Middle frontal gyrus (tissue), 1 donor: ENCODE data around the gene PFDN4.
"Not testable (repeated sequence)": the region's sequence is repeated elsewhere in the genome, so short reads cannot be mapped to it uniquely, and the experiment has no call there.

Experiments
- DNase-seq: peaks from one replicate; pipeline ENCODE4 v3.0.0-alpha.2; 2015; ENCODE audit warnings: low spot score; ENCODE audit errors: extremely low spot score

PFDN4 gene

DNA sequence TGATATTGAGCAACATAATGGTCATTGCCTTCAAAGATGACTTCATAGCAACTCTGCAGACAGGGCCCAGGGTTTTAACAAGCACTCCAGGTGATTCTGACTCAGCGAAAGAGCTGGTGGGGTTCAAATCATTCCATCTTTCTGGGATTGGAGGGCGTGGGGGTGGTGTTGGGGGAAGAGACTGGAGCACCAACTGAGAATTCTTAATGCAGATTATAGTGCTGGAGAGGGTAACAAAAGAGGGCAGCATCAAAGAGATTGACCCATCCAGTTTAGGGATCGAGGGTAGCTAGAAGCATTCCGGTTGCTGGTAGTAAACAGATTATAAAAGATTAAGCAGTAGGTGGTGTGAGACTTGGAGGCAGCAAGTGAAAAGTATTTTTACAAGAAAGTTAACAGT, 15.9 kb downstream of the PFDN4 start:
- DNase-seq, result no peak

DNA sequence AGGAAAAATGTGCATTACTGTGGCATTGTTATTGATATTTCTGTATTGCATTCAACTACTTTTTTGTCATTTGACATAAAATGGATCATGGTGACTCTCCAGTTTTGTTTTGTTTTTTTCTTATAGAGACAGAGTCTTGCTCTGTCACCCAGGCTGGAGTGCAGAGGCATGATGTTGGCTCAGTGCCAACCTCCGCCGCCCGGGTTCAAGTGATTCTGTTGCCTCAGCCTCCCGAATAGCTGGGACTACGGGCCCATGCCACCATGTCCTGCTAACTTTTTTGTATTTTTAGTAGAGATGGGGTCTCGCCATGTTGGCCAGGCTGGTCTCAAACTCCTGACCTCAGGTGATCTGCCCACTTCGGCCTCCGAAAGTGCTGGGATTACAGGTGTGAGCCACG, 16.8 kb downstream of the PFDN4 start:
- DNase-seq, result not testable (repeated sequence)

DNA sequence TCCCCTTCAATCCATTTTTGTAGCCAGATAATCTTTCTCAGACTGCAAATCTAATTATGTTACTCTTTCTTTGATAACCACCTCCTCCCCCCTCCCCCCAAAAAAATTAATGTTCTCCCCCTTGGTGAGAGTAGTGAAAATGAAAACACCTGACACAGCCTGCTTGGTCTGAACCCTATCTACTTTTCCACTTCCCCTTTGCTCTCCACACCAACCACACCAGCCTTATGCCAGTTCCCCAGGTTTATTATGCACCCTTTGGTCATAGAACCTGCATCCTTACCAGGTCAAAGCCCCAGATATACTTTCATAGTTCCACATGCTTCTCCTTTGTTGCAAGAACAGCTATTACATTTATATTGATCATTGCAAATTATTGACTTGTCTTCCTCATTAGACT, 19.4 kb downstream of the PFDN4 start:
- no peak for DNase-seq

DNA sequence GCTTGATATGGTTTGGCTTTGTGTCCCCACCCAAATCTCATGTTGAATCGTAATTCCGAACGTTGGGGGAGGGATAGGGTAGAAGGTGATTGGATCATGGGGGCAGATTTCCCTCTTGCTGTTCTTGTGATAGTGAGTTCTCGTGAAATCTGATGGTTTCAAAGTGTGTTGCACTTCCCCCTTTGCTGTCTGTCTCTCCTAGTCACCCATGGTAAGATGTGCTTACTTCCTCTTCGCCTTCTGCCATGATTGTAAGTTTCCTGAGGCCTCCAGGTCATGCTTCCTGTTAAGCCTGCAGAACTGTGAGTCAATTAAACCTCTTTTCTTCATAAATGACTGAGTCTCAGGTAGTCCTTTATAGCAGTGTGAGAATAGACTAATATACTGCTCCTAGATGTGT, 19.9 kb downstream of the PFDN4 start:
- DNase-seq, result no peak

DNA sequence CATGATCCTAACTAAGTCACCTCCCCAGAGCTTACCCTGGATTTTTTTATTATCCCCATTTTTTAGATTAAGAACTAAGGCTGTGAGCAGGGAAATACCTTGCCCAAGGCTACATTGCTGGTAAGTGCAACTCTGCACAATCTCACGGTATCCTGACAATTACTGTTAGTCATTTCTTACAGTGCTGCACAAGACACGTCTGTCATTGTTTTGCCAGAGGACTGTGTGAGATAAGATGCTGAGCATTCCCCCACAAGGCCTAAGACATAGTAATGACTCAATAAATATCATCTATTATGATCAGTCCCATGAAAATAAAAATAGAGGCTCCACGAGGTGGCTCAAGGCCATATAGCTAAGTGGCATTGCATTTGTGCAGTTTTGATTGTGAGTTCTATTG, 21.0 kb downstream of the PFDN4 start:
- DNase-seq, result no peak

DNA sequence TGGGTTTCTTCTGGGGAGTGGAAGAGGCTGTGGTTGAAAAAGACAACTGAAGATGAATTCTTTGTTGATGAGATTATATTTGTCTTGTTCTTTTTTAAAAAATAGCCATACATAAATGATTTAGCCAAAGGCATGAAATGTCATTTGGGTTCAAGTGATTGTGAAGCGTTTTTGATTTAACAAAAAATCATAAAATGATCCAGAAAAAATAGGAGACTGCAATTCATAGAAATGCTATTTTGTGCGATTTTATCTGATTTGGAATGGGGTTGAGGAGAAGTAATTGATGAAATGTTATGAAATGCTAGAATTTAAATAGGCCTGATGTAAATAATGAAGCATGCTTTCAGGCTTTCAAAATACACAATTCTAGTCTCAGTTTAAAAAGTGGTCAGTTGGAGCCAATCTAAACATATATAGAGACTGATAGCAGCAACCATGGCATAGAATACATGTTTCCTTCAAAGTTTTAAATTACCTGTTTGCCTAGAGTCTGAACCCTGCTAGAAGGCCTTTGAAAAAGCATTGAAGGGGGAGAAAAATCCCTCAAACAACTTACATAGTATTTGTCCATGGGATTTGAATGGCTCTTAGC, 21.8 kb downstream of the PFDN4 start:
- no peak for DNase-seq

DNA sequence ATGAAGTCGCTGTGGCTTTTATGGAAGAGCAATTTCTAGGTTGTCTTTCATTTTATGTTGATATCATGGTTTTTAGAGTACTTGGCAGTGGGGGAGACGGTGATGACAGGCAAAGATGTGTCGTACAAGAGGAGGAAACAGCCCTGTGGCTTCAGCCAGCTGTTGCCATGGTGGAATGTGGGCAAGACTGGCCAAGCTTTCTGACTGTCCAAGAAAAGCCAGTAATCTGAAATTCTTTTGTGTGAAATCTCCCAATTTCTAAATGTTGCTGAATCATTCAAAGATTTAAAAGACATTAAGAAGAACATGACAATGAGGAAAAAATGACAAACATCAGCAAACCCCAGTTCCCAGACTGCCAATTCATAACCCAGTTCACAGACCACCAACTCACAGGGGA, 23.1 kb downstream of the PFDN4 start:
- DNase-seq, result no peak

DNA sequence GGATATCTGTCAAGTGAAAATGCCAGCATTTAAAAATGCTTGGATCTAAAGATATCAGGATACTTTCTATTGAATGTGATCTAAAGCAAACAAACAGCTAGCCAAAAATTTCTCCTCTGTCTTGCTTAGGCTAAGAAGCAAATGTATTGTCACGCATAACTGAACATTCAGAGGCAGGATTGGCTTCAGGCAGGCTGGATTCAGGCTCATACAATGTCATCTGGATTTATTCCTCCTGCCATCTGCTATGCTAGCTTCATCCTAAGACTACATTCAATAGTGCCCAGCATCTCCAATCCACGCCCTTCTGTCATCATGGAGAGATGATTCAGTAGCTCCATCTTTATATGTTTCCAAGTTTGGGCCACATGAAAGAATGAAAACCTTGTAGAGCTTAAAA, 27.1 kb downstream of the PFDN4 start:
- DNase-seq, result no peak

DNA sequence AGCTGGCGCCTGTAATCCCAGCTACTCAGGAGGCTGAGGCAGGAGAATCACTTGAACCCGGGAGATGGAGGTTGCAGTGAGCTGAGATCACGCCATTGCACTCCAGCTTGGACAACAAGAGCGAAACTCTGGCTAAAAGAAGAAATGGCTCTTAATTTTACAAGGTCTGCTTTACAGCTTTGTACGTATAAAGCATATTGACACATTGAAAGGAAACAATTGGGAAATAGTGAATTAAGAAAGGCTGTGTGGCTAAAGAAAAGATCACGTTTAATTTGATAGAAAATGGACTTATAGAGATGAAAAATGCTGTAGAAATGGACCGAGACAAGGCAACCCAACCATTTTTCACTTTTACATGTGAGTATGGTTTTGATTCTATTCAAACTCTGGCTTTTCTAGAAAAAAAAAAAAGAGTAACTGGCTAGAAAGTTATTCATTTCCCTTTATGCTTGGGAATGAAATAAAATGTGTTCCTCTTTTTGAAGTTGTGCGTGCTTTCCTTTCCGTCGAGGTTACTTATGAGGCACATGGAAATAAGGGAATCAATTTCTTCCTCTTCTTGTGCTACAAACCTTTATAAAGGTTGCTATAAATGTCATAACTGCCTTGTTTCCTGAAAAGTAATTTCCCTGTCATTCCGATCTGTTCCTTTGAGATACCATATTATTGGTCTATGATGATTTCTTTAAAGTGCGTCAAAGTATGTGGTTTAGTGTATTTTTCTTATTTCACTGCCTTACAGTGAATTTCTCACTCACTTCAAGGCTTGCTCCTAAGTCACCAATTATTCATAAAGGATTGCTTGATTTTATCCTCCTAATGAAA, 29.4 kb downstream of the PFDN4 start:
- DNase-seq, result no peak

DNA sequence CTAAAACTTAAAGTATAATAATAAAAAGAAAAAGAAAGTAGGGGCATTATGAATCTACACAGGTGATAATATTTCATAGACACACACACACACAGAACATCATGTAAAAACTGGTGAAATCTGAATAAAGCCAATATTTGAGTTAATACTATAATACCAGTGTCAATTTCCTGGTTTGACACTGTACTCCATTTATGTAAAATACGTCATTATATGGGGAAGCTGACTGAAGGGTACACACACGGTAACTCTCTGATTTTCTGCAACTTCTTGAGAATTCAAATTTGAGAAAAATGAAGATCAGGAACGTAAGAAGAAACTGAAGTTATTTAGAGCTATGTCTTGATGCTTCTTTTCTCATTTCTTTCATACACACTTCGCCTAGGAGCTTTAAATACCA, 36.2 kb downstream of the PFDN4 start:
- DNase-seq, result no peak

DNA sequence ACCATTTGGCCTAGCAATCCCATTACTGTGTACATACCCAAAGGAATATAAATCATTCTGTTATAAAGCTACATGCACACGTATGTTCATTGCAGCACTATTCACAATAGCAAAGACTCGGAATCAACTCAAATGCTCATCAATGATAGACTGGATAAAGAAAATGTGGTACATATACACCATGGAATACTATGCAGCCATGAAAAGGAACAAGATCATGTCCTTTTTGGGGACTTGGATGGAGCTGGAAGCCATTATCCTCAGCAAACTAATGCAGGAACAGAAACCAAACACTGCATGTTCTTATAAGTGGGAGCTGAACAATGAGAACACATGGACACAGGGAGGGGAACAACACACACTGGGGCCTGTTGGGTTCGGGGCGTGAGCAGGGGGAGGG, 40.8 kb downstream of the PFDN4 start:
- not testable (repeated sequence) for DNase-seq

DNA sequence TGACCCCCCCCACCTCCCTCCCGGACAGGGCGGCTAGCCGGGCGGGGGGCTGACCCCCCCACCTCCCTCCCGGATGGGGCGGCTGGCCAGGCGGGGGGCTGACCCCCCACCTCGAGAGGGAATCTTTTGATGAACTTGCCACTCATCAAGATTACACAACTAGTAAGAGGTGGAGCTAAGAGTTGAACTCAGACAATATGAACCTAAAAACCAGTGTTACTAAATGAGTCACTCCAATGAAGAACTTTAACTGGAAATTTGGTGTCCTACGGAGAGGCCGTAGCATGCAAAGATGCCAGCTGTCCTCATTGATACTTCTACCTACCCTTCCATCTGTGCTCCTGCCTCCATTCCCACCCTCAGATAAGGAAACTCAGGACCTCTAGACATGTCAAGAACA, 42.8 kb downstream of the PFDN4 start:
- DNase-seq, result no peak

DNA sequence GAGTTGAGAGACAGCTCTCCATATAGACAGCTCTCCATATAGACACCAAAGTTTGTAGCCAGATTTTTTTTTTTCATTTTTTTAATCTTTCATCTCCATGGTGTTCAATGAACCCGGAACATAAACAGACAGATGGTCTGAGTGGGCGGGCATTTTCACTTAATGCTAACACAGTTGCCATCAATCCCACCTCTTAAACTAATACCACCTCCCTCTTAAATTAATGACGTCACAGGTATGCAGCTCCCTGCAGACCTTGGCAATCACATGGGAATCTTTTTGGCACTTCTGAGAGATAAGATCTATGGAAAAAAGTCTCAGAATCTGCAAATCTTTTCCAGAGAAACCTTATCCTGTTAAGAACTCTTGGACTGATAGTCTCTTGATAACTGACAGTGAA, 43.2 kb downstream of the PFDN4 start:
- DNase-seq, result no peak

DNA sequence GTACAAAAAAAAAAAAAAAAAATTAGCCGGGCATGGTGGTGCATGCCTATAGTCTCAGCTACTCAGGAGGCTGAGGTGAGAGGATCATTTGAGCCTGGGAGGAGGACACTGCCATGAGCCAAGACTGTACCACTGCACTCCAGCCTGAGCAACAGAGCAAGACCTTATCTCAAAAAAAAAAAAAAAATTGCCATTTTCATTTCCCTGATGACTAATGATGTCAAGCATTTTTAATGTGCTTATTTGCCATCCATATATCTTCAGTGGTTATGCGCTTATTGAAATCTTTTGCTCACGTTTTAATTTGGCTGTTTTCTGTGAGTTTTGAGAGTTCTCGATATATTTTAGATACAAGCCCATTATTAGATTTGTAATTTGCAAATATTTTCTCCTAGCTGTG, 46.7 kb downstream of the PFDN4 start:
- DNase-seq, result no peak

DNA sequence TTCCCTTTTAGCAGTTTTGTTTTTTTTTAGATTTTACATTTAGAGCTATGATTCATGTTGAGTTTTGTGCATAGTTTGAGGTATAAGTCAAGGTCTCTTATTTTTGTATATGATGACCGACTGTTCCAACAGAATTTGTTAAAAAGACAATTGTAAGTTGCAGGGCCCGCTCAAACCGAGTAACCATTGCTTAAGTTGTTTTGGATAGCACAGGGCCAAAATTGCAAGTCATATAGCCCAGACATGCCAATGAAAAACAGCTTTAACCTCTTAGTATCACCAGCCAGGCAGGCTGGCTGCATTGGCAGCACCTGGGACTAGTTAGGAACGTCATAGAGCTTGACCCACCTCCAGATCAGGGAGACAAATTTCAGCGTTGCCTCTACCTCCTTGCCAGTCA, 47.3 kb downstream of the PFDN4 start:
- no peak for DNase-seq

DNA sequence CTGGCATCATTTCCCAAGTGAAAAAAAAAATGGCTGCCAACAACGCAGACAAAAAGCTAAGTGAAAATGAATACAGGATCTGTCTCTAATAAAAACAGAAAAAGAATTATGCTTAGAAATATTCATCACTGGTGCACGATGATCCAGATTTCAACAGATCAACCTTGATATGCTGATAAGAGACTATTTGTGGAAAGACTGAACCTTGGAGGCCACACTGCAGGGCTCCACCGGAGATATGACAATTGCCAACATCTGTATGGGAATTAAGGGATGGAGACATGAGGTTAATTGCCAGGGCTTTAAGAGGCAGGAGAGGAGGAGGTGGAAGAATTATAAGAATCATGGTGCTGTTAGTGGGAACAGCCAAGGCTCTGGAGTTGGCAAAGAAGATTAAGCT, 48.3 kb downstream of the PFDN4 start:
- no peak for DNase-seq

DNA sequence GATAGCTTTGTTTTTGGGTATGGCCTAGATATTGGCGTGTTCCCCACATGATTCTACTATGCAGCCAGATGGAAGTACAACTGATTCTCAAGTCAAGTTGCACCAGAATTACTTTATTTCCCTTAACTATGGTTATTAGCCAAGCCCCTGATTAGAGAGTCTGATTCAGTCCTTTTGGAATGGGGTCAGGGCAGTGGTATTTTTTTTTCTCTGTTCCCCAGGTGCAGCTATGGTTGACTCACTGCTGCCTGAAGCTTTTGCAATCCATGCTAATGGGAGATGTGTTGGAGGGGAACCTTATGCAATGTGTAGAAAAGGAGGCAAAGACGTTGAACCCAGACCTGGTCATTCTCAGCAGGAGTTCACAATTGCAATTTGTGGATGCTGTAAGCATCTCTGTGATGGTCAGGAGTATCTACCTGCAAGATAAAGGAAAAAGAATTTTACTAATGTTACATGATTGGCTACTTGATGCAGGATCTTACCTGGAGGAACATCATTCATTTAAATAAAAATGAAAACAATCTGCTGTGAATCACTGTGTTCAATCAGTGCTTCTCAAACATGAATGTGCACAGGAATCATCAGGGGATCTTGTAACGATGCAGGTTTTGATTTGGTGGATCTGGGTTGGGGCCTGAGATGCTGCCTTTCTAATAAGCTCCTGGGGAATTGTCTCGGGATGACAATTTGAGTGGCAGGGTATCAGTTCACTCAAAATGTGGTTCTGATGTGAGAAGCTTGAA, 49.4 kb downstream of the PFDN4 start:
- DNase-seq, result no peak

DNA sequence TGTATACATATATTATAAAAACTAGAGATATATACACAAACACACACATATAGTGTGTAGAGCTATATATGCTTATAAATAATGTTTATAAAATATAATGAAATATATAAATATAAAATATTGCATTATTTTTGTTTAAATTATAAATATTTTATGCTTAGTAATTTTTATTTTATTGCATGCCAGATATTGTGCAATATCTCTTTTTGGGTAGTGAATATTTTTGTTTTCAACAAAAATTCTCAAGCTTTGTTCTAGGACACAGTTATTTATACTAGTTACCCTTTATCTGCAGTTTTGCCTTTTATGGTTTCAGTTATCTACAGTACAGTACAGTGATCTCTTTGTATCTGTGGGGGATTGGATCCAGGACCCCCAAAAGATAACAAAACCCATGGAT, 52.2 kb downstream of the PFDN4 start:
- DNase-seq, result no peak

DNA sequence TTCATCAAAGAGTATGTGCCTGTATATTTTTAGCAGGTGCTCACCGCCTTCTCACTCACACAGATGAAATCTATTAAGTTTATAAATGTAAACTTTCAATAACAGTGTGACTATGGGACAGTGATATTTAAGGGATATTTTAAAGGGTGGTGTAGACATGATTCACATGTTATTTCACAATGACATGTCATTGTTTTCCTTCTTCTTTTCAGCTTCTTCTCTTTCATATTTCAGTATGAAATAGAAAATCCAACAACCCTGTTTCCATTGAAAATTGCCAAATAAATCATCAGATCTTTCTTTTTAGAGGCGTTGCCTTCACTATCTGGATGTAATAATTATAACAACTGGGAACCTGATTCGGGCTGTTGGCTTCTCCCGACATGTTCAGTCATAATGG, 54.8 kb downstream of the PFDN4 start:
- no peak for DNase-seq

DNA sequence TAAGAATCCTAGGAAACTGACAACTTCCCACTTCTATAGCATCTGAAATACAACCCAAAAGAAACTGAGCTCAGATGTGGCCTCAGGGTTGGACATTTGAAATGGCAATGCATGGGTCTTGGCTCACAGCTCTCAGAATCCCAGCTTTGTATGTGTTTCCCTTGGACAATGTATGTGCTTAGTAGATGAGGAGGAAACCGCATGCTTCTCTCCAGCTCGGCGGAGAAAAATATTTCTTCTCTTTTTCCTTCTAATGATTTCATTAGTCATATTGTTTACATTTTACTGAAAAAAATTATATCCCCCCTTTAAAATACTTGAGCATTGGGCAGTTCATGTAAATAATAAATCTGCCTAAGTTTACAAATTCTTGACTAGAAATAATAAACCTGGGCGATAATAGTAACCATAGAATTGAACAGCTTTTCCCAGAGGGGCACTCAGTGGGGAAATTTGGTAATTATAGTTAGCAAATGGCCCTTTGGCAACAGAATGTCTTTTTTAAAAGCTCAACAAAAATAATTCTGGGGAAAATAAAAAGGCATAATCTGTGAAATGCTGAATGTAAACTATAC, 55.3 kb downstream of the PFDN4 start:
- DNase-seq, result no peak

DNA sequence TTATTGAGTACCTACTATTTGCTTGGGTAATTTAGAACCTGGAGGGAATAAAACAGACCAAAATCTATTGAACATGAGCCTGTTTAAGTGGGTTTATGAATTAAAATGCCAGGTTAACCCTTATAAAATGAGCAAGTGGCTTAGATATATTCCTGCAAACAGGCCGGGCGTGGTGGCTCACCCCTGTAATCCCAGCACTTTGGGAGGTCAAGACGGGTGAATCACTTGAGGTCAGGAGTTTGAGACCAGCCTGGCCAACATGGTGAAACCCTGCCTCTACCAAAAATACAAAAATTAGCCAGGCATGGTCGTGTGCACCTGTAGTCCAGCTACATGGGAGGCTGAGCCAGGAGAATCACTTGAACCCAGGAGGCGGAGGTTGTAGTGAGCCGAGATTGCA, 57.9 kb downstream of the PFDN4 start:
- DNase-seq, result not testable (repeated sequence)

DNA sequence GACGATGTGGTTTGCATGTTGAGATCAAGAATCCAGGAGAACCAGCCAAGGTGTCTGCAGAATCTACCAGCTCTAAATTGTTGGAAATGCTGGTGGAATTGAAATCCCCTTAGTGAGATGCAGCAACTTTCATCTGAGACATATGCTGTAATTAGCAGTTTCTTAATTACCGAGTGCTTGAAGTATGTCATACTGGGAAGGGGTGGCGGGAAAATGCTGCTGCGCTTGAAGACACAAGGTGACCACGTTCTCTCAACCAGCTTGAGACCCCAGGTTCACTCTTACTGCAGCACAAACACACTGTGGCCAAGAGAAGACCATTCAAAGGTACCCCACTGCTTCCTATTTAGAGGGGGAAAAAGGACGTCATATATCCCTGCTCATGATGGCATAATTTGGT, 59.0 kb downstream of the PFDN4 start:
- DNase-seq, result no peak
